ENCODE measurements around the gene CD1E.
"Not testable (repeated sequence)": the region's sequence is repeated elsewhere in the genome, so short reads cannot be mapped to it uniquely, and the experiment has no call there.

Gene CD1E

GRCh38 chr1:158353303-158354075, at the start of gene CD1E:
Gene CD1E (plus strand): TSS chr1:158353894. CDS start chr1:158353989, 95 bp downstream.
- no peak for DNase-seq

- no peak for DNase-seq
Observed at GRCh38 chr1:158310623-158311022, 43.1 kb upstream of the CD1E start.

- DNase-seq, result no peak
Observed at GRCh38 chr1:158311066-158311465, 42.6 kb upstream of the CD1E start.

- DNase-seq, result no peak
Observed at GRCh38 chr1:158323866-158324265, 29.8 kb upstream of the CD1E start.

GRCh38 chr1:158324395-158324794, 29.3 kb upstream of the CD1E start:
- no peak for DNase-seq

GRCh38 chr1:158327481-158327880, 26.2 kb upstream of the CD1E start:
- no peak for DNase-seq

- no peak for DNase-seq
Observed at GRCh38 chr1:158328426-158328825, 25.3 kb upstream of the CD1E start.

GRCh38 chr1:158329300-158329699, 24.4 kb upstream of the CD1E start:
- DNase-seq, result no peak

- no peak for DNase-seq
Observed at GRCh38 chr1:158329733-158330132, 24.0 kb upstream of the CD1E start.

GRCh38 chr1:158330391-158331105, 23.1 kb upstream of the CD1E start:
- no peak for DNase-seq

GRCh38 chr1:158331106-158331425, 22.6 kb upstream of the CD1E start:
- DNase-seq, result no peak

- no peak for DNase-seq
Observed at GRCh38 chr1:158331481-158332150, 22.1 kb upstream of the CD1E start, which contains the start of gene CD1B. Gene CD1B (minus strand): TSS chr1:158331531. CDS start chr1:158331423, 108 bp downstream.

GRCh38 chr1:158333405-158334155, 20.1 kb upstream of the CD1E start:
- no peak for DNase-seq

GRCh38 chr1:158334526-158335212, 19.0 kb upstream of the CD1E start:
- no peak for DNase-seq

- DNase-seq, result no peak
Observed at GRCh38 chr1:158335213-158335532, 18.5 kb upstream of the CD1E start.

- not testable (repeated sequence) for DNase-seq
Observed at GRCh38 chr1:158336413-158336812, 17.3 kb upstream of the CD1E start.

- not testable (repeated sequence) for DNase-seq
Observed at GRCh38 chr1:158348946-158349345, 4.7 kb upstream of the CD1E start.

- no peak for DNase-seq
Observed at GRCh38 chr1:158354255-158354654, 561 bp downstream of the CD1E start.

- DNase-seq, result no peak
Observed at GRCh38 chr1:158355773-158356285, 2.1 kb downstream of the CD1E start.

GRCh38 chr1:158356616-158357015, 2.9 kb downstream of the CD1E start:
- no peak for DNase-seq

GRCh38 chr1:158357441-158357840, 3.7 kb downstream of the CD1E start:
- DNase-seq, result no peak

- no peak for DNase-seq
Observed at GRCh38 chr1:158362482-158362881, 8.8 kb downstream of the CD1E start.

Measured in NCI-H187 (cell line).